ENCODE results near the gene RAPH1. TPM values are rescaled to one million over a fixed set of nuclear protein-coding genes. Genes with fewer than 3 reads are reported as not detected.
"Not testable (repeated sequence)": the region's sequence is repeated elsewhere in the genome, so short reads cannot be mapped to it uniquely, and the experiment has no call there.

Gene RAPH1
- total and polyA plus RNA-seq, 9 of the 15 experiments (the other 6 are each of a cell fraction or from before 2014, with no cell fraction given), result 0.07 to 0.71 (median 0.27) TPM

DNA sequence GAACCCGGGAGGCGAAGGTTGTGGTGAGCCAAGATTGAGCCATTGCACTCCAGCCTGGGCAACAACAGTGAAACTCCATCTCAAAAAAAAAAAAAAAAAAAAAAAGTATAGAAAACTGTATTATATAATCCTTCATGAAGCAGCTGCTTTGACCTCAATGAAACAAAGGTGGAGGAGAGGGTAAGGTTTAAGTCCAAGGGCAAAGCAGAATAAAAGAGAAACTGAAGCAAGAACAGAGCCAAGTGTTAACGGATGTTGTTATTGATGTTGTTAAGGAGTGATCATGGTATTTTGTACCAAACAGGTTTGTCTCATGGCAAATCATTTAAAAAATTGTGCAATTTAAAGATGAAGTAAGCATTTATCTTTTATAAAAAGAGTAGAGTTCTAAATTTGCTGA, 7.4 kb downstream of the RAPH1 start:
- no peak for FAIRE-seq
- WGBS (ENCODE audit: insufficient coverage, low coverage, missing lambda C conversion rate), result 10% methylated on average over 1 of the region's 3 CpGs
- Histone ChIP-seq H4K20me1 (replicated peaks; ENCODE audit: control insufficient read depth, insufficient read depth, low read length) (no peaks in the 10 kb centered on the region), H3K9ac (ENCODE audit: insufficient read depth in 1 of 2, low read depth in 2 of 2, low read length in 2 of 2) (no peak overlapping the region), H3K27ac (ENCODE audit: extremely low read depth, low read depth, low read length) (no peak overlapping the region), H3K27me3 (ENCODE audit: control insufficient read depth in 2 of 2, insufficient read depth in 2 of 2, low read length in 2 of 2) (no peaks in the 10 kb centered on the region; a peak in 1 of 5 replicates), H3K4me1 (replicated peaks in 1 of 2; ENCODE audit: control insufficient read depth in 2 of 2, insufficient read depth in 2 of 2, low read length in 2 of 2) (no peaks in the 10 kb centered on the region), H3K4me2 (ENCODE audit: insufficient read depth, low read length) (no peak overlapping the region), H3K4me3 (no peak overlapping the region), H3K36me3 (ENCODE audit: control insufficient read depth, insufficient read depth, low read length) (no peaks in the 10 kb centered on the region), H3K9me1 (ENCODE audit: control insufficient read depth, insufficient read depth, low read length) (no peaks in the 10 kb centered on the region), H2AFZ (ENCODE audit: low read depth, low read length) (no peak overlapping the region), H3K9me3 (replicated peaks; ENCODE audit: control insufficient read depth, insufficient read depth, low read depth, low read length) (no peaks in the 10 kb centered on the region), H3K79me2 (ENCODE audit: control insufficient read depth, insufficient read depth, low read length) (no peaks in the 10 kb centered on the region)
- DNase-seq (ENCODE audit: extremely low read depth in 1 of 4, low spot score in 3 of 4), result no peak
- intact Hi-C loops (cut with micrococcal nuclease) (no loop called here), in situ Hi-C loops (cut with MboI) (no loop called here)
- ChIA-PET POLR2A (no interaction called here), CTCF (ENCODE audit: low intra/inter-chr PET ratio) (no interaction called here)
- BruUV-seq (replicated peaks), result no TSS peak
- no peak for TF ChIP-seq ESRRA (IDR thresholded peaks at IDR 0.05; ENCODE audit: borderline replicate concordance, low read depth)
- no peak for TF ChIP-seq ELF1 (tag; IDR thresholded peaks at IDR 0.05)
- ATAC-seq, result no peak

DNA sequence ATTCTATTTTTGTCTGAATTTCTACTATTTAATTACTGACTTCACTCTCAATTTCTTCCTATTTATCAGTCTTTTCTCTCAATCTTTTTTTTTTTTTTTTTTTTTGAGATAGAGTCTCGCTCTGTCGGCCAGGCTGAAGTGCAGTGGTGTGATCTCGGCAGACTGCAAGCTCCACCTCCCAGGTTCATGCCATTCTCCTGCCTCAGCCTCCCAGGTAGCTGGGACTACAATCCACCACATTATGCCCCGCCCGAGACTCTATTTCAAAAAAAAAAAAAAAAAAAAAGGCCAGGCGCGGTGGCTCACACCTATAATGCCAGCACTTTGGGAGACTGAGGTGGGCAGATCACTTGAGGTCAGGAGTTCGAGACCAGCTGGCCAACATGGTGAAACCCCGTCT, 21.8 kb downstream of the RAPH1 start:
- H2AFZ ChIP-seq (ENCODE audit: low read depth, low read length); CTCF ChIA-PET (ENCODE audit: low intra/inter-chr PET ratio); H3K4me1 ChIP-seq (replicated peaks in 1 of 2; ENCODE audit: control insufficient read depth in 2 of 2, insufficient read depth in 2 of 2, low read length in 2 of 2); H3K9me3 ChIP-seq (replicated peaks; ENCODE audit: control insufficient read depth, insufficient read depth, low read depth, low read length); BruUV-seq (replicated peaks); H3K9ac ChIP-seq (ENCODE audit: insufficient read depth in 1 of 2, low read depth in 2 of 2, low read length in 2 of 2); H3K27ac ChIP-seq (ENCODE audit: extremely low read depth, low read depth, low read length); H3K36me3 ChIP-seq (ENCODE audit: control insufficient read depth, insufficient read depth, low read length); intact Hi-C loops (cut with micrococcal nuclease); in situ Hi-C loops (cut with MboI); H4K20me1 ChIP-seq (replicated peaks; ENCODE audit: control insufficient read depth, insufficient read depth, low read length); H3K4me3 ChIP-seq; H3K27me3 ChIP-seq (ENCODE audit: control insufficient read depth in 2 of 2, insufficient read depth in 2 of 2, low read length in 2 of 2); H3K79me2 ChIP-seq (ENCODE audit: control insufficient read depth, insufficient read depth, low read length); DNase-seq (ENCODE audit: extremely low read depth in 1 of 4, low spot score in 3 of 4); H3K4me2 ChIP-seq (ENCODE audit: insufficient read depth, low read length); FAIRE-seq; H3K9me1 ChIP-seq (ENCODE audit: control insufficient read depth, insufficient read depth, low read length); ATAC-seq: not testable (repeated sequence)
- POLR2A ChIA-PET, result interaction anchor here (0.7 kb wide), 1 partner anchor 225 kb away, joined by 7 read pairs; no protein-coding TSS in a partner anchor
- 0% methylated on average over 1 of the region's 9 CpGs for WGBS (ENCODE audit: insufficient coverage, low coverage, missing lambda C conversion rate)

Data from K562 (cell line).